ENCODE measurements around the gene TRAF2.
A peak's percentile ranks its signal among the peaks of the same experiment; 100 is the strongest.
"Not testable (repeated sequence)": the region's sequence is repeated elsewhere in the genome, so short reads cannot be mapped to it uniquely, and the experiment has no call there.

TRAF2 gene

GRCh38 chr9:136885950-136886578 lies at the start of gene TRAF2:
TRAF2 (plus strand) TSS chr9:136886516; CDS start chr9:136898741, 12,225 bp downstream.
- peak; percentile 88 to 96 for DNase-seq (ENCODE audit: low read depth in 2 of 2, low spot score in 1 of 2)

- no peak for DNase-seq (ENCODE audit: low read depth in 2 of 2, low spot score in 1 of 2)
Measured at GRCh38 chr9:136837146-136837855, 49.0 kb upstream of the TRAF2 start.

GRCh38 chr9:136837856-136838277 lies 48.4 kb upstream of the TRAF2 start:
- DNase-seq (ENCODE audit: low read depth in 2 of 2, low spot score in 1 of 2): not testable (repeated sequence)

GRCh38 chr9:136838314-136839228 lies 47.7 kb upstream of the TRAF2 start:
- DNase-seq (ENCODE audit: low read depth in 2 of 2, low spot score in 1 of 2): no peak

GRCh38 chr9:136839229-136840139 lies 46.8 kb upstream of the TRAF2 start:
- DNase-seq (ENCODE audit: low read depth in 2 of 2, low spot score in 1 of 2): no peak

GRCh38 chr9:136840140-136840876 lies 46.0 kb upstream of the TRAF2 start:
- DNase-seq (ENCODE audit: low read depth in 2 of 2, low spot score in 1 of 2): no peak

- no peak for DNase-seq (ENCODE audit: low read depth in 2 of 2, low spot score in 1 of 2)
Measured at GRCh38 chr9:136840877-136841645, 45.3 kb upstream of the TRAF2 start.

GRCh38 chr9:136841646-136842379 lies 44.5 kb upstream of the TRAF2 start:
- not testable (repeated sequence) for DNase-seq (ENCODE audit: low read depth in 2 of 2, low spot score in 1 of 2)

- peak; percentile 47 to 61 for DNase-seq (ENCODE audit: low read depth in 2 of 2, low spot score in 1 of 2)
Measured at GRCh38 chr9:136842380-136842948, 43.9 kb upstream of the TRAF2 start, which contains the start of gene AJM1. AJM1 (plus strand) TSS chr9:136842478; CDS start chr9:136844415, 1,937 bp downstream.

- DNase-seq (ENCODE audit: low read depth in 2 of 2, low spot score in 1 of 2): not testable (repeated sequence)
Measured at GRCh38 chr9:136843159-136843800, 43.0 kb upstream of the TRAF2 start.

GRCh38 chr9:136843801-136844740 lies 42.2 kb upstream of the TRAF2 start:
- DNase-seq (ENCODE audit: low read depth in 2 of 2, low spot score in 1 of 2): peak in 1 of 2 donors; percentile 29

- no peak for DNase-seq (ENCODE audit: low read depth in 2 of 2, low spot score in 1 of 2)
Measured at GRCh38 chr9:136844761-136845464, 41.4 kb upstream of the TRAF2 start.

- no peak for DNase-seq (ENCODE audit: low read depth in 2 of 2, low spot score in 1 of 2)
Measured at GRCh38 chr9:136845465-136846260, 40.7 kb upstream of the TRAF2 start.

- no peak for DNase-seq (ENCODE audit: low read depth in 2 of 2, low spot score in 1 of 2)
Measured at GRCh38 chr9:136846376-136847087, 39.8 kb upstream of the TRAF2 start.

Measured in stimulated activated CD8-positive, alpha-beta memory T cell treated with anti-CD3 and anti-CD28 coated beads, Interleukin-4, amount 100 ng/mL, for 1 hour (primary cell).